ENCODE measurements around the gene SNAP91. TPM values are rescaled to one million over a fixed set of nuclear protein-coding genes. Genes with fewer than 3 reads are reported as not detected.

SNAP91 gene
- total RNA-seq, 1 donor from 2014 or later, result 3.4 TPM

- Histone ChIP-seq H3K4me1 (no peaks in the 10 kb centered on the region), H3K4me3 (no peak overlapping the region), H2AFZ (replicated peaks) (no peak overlapping the region), H3K36me3 (no peaks in the 10 kb centered on the region), H3F3A (ENCODE audit: low read depth) (no peaks in the 10 kb centered on the region), H3K27me3 (no peaks in the 10 kb centered on the region), H3K79me2 (ENCODE audit: low read depth) (no peaks in the 10 kb centered on the region), H3K27ac (no peak overlapping the region), H4K20me1 (ENCODE audit: low read depth) (no peaks in the 10 kb centered on the region), H3K9me3 (ENCODE audit: low read depth) (no peaks in the 10 kb centered on the region), H3K4me2 (no peak overlapping the region), H3K9ac (no peak overlapping the region)
- no peak for DNase-seq (ENCODE audit: low spot score)
- Mint-ChIP-seq H3K4me3 (no peak overlapping the region), H3K4me1 (no peaks in the 10 kb centered on the region), H3K9me3 (no peaks in the 10 kb centered on the region), H3K36me3 (no peaks in the 10 kb centered on the region), H3K27ac (no peak overlapping the region), H3K27me3 (ENCODE audit: insufficient read depth, low read depth) (no peaks in the 10 kb centered on the region)
- no peak for TF ChIP-seq EZH2phosphoT487 (IDR thresholded peaks at IDR 0.05)
Observed at GRCh38 chr6:83729871-83730270, 21.0 kb upstream of the SNAP91 start.

GRCh38 chr6:83722876-83723275 lies 14.0 kb upstream of the SNAP91 start:
- Histone ChIP-seq H2AFZ (replicated peaks) (no peak overlapping the region), H3K4me3 (no peak overlapping the region), H3F3A (ENCODE audit: low read depth) (peaks cover 6% of the 10 kb centered on the region), H3K36me3 (no peaks in the 10 kb centered on the region), H4K20me1 (ENCODE audit: low read depth) (no peaks in the 10 kb centered on the region), H3K4me1 (no peaks in the 10 kb centered on the region), H3K4me2 (no peak overlapping the region), H3K9me3 (ENCODE audit: low read depth) (no peaks in the 10 kb centered on the region), H3K9ac (no peak overlapping the region), H3K79me2 (ENCODE audit: low read depth) (no peaks in the 10 kb centered on the region), H3K27me3 (no peaks in the 10 kb centered on the region), H3K27ac (no peak overlapping the region)
- TF ChIP-seq CTCF (IDR thresholded peaks at IDR 0.05) (no peak), EZH2phosphoT487 (IDR thresholded peaks at IDR 0.05) (no peak), EZH2 (IDR thresholded peaks at IDR 0.05) (no peak)
- no peak overlapping the region for H3K27ac Mint-ChIP-seq
- DNase-seq (ENCODE audit: low spot score), result no peak
- no peaks in the 10 kb centered on the region for H3K4me1 Mint-ChIP-seq
- H3K4me3 Mint-ChIP-seq, result no peak overlapping the region
- no peaks in the 10 kb centered on the region for H3K9me3 Mint-ChIP-seq
- peaks cover 2% of the 10 kb centered on the region for H3K27me3 Mint-ChIP-seq (ENCODE audit: insufficient read depth, low read depth)
- no peaks in the 10 kb centered on the region for H3K36me3 Mint-ChIP-seq

GRCh38 chr6:83717809-83718208 lies 8.9 kb upstream of the SNAP91 start:
- Histone ChIP-seq H3K36me3 (no peaks in the 10 kb centered on the region), H3K27me3 (no peaks in the 10 kb centered on the region), H3K27ac (no peak overlapping the region), H3K4me1 (no peaks in the 10 kb centered on the region), H3F3A (ENCODE audit: low read depth) (peaks cover 16% of the 10 kb centered on the region), H3K4me2 (no peak overlapping the region), H3K4me3 (no peak overlapping the region), H2AFZ (replicated peaks) (no peak overlapping the region), H3K9ac (no peak overlapping the region), H3K79me2 (ENCODE audit: low read depth) (no peaks in the 10 kb centered on the region), H4K20me1 (ENCODE audit: low read depth) (no peaks in the 10 kb centered on the region), H3K9me3 (ENCODE audit: low read depth) (peaks cover 5% of the 10 kb centered on the region)
- DNase-seq (ENCODE audit: low spot score), result no peak
- Mint-ChIP-seq H3K36me3 (no peaks in the 10 kb centered on the region), H3K27me3 (ENCODE audit: insufficient read depth, low read depth) (peaks cover 4% of the 10 kb centered on the region), H3K27ac (no peak overlapping the region), H3K9me3 (no peaks in the 10 kb centered on the region), H3K4me3 (no peak overlapping the region), H3K4me1 (no peaks in the 10 kb centered on the region)
- TF ChIP-seq CTCF (IDR thresholded peaks at IDR 0.05) (no peak), EZH2phosphoT487 (IDR thresholded peaks at IDR 0.05) (no peak), EZH2 (IDR thresholded peaks at IDR 0.05) (no peak)

- Mint-ChIP-seq H3K4me1 (peaks cover 2% of the 10 kb centered on the region), H3K27me3 (ENCODE audit: insufficient read depth, low read depth) (peaks cover 14% of the 10 kb centered on the region), H3K36me3 (no peaks in the 10 kb centered on the region), H3K27ac (no peak overlapping the region), H3K4me3 (no peak overlapping the region), H3K9me3 (peaks cover 5% of the 10 kb centered on the region)
- H3K36me3 ChIP-seq, result no peaks in the 10 kb centered on the region
- H3K4me1 ChIP-seq, result no peaks in the 10 kb centered on the region
- H3K9ac ChIP-seq, result no peak overlapping the region
- no peak overlapping the region for H3K4me3 ChIP-seq
- H3K27me3 ChIP-seq, result peaks cover 51% of the 10 kb centered on the region
- H3K27ac ChIP-seq, result no peak overlapping the region
- no peak overlapping the region for H3K4me2 ChIP-seq
- no peaks in the 10 kb centered on the region for H3K79me2 ChIP-seq (ENCODE audit: low read depth)
- DNase-seq (ENCODE audit: low spot score), result no peak
- H2AFZ ChIP-seq (replicated peaks), result no peak overlapping the region
- TF ChIP-seq EZH2phosphoT487 (IDR thresholded peaks at IDR 0.05) (no peak), CTCF (IDR thresholded peaks at IDR 0.05) (no peak), EZH2 (IDR thresholded peaks at IDR 0.05) (no peak)
- no peaks in the 10 kb centered on the region for H4K20me1 ChIP-seq (ENCODE audit: low read depth)
- H3F3A ChIP-seq (ENCODE audit: low read depth), result peaks cover under 1% of the 10 kb centered on the region
- no peaks in the 10 kb centered on the region for H3K9me3 ChIP-seq (ENCODE audit: low read depth)
Observed at GRCh38 chr6:83711958-83712357, 3.1 kb upstream of the SNAP91 start.

Measured in neural progenitor cell (in vitro differentiated cells).